ENCODE measurements around the gene ABCC6. TPM values are rescaled to one million over a fixed set of nuclear protein-coding genes. Genes with fewer than 3 reads are reported as not detected.

Gene ABCC6
- total RNA-seq, 1 experiment from 2014 or later: 2.7 TPM

DNA sequence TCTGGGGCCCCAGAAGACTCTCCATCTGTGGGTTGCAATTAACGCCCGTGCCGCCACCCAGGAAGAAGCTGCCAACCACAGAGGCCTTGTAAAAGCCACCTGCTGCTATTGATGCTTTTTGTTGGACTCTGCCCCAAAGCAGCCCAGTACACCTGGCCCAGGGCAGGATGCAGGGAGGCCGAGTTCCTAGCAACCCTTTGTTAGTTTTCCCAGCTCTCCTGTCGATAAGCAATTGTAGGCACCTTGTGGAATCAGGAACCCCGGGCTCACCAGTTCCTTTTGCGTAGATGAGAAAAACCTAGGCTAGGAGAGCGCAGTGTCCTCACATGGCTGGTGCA lies 103.3 kb downstream of the ABCC6 start:
- no peak for DNase-seq (ENCODE audit: low read depth, low spot score)
- TF ChIP-seq FOSL1 (IDR thresholded peaks at IDR 0.05; ENCODE audit: low read depth) (no peak), SIN3A (IDR thresholded peaks at IDR 0.05; ENCODE audit: low read depth) (no peak), ELF1 (IDR thresholded peaks at IDR 0.05; ENCODE audit: borderline replicate concordance, low read depth) (no peak), EZH2phosphoT487 (IDR thresholded peaks at IDR 0.05; ENCODE audit: borderline replicate concordance) (no peak), ZFX (IDR thresholded peaks at IDR 0.05) (no peak), POLR2AphosphoS5 (IDR thresholded peaks at IDR 0.05; ENCODE audit: low read depth, low read length) (no peak), CBX3 (IDR thresholded peaks at IDR 0.05; ENCODE audit: low read depth) (no peak), EZH2 (IDR thresholded peaks at IDR 0.05) (no peak)
- TF ChIP-seq, protein P1, sequence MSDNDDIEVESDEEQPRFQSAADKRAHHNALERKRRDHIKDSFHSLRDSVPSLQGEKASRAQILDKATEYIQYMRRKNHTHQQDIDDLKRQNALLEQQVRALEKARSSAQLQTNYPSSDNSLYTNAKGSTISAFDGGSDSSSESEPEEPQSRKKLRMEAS (IDR thresholded peaks at IDR 0.05): no peak
- TF ChIP-seq, protein P2, sequence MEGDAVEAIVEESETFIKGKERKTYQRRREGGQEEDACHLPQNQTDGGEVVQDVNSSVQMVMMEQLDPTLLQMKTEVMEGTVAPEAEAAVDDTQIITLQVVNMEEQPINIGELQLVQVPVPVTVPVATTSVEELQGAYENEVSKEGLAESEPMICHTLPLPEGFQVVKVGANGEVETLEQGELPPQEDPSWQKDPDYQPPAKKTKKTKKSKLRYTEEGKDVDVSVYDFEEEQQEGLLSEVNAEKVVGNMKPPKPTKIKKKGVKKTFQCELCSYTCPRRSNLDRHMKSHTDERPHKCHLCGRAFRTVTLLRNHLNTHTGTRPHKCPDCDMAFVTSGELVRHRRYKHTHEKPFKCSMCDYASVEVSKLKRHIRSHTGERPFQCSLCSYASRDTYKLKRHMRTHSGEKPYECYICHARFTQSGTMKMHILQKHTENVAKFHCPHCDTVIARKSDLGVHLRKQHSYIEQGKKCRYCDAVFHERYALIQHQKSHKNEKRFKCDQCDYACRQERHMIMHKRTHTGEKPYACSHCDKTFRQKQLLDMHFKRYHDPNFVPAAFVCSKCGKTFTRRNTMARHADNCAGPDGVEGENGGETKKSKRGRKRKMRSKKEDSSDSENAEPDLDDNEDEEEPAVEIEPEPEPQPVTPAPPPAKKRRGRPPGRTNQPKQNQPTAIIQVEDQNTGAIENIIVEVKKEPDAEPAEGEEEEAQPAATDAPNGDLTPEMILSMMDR (IDR thresholded peaks at IDR 0.05 in 2 of 3, conservative IDR thresholded peaks at IDR 0.05 in 1 of 3; ENCODE audit: borderline replicate concordance in 1 of 3, insufficient read depth in 1 of 3, low read depth in 2 of 3, low read length in 2 of 3): no peak
- no peak overlapping the region for H3K4me2 ChIP-seq (ENCODE audit: low read length)
- H3K9ac ChIP-seq (ENCODE audit: low read length): no peak overlapping the region
- ChIA-PET CTCF (no interaction called here), RAD21 (ENCODE audit: low non-redundant PET in 1 of 2, low total read pairs in 2 of 2, uncharacterized antibody in 2 of 2, unreplicated experiment in 2 of 2) (no interaction called here), POLR2A (no interaction called here)
- H3K27ac ChIP-seq (ENCODE audit: low read depth, low read length): no peak overlapping the region
- no peaks in the 10 kb centered on the region for H4K20me1 ChIP-seq (ENCODE audit: insufficient read depth)
- H2AFZ ChIP-seq (ENCODE audit: low read depth, low read length, poor library complexity, severe bottlenecking): no peak overlapping the region
- BruUV-seq (replicated peaks): no TSS peak
- no peaks in the 10 kb centered on the region for H3K27me3 ChIP-seq (ENCODE audit: insufficient read depth, low read length)
- no peaks in the 10 kb centered on the region for H3K9me2 ChIP-seq (ENCODE audit: insufficient read depth)
- no peak overlapping the region for H3K4me3 ChIP-seq (replicated peaks in 1 of 2; ENCODE audit: low read depth in 1 of 2, low read length in 2 of 2)
- peaks cover 4% of the 10 kb centered on the region; the same call in 1 of the 2 replicates for H3K79me2 ChIP-seq (ENCODE audit: insufficient read depth, low read length)
- H3K4me1 ChIP-seq (ENCODE audit: control insufficient read depth in 1 of 2, insufficient read depth in 2 of 2, low read length in 2 of 2): no peaks in the 10 kb centered on the region
- peaks cover 4 to 7% of the 10 kb centered on the region in 2 experiments; a peak in 2 of 4 replicates for H3K9me3 ChIP-seq (ENCODE audit: control insufficient read depth in 1 of 2, insufficient read depth in 1 of 2, low read depth in 1 of 2, low read length in 2 of 2)
- intact Hi-C loops (cut with micrococcal nuclease): loop anchor here (10.0 kb wide), 1 partner anchor 415 kb away; no protein-coding TSS in a partner anchor
- ATAC-seq: no peak
- H3K36me3 ChIP-seq (ENCODE audit: control insufficient read depth in 1 of 2, insufficient read depth in 2 of 2, low read length in 2 of 2): peaks cover 22 to 59% of the 10 kb centered on the region in 2 experiments

All from HCT116 (cell line).